IPS-NIHi11 (cell line): ENCODE data around the gene RBM19.
A peak's percentile ranks its signal among the peaks of the same experiment; 100 is the strongest.

Source experiments
- DNase-seq: peaks from one replicate; pipeline ENCODE4 v3.0.0; 2012; ENCODE audit warnings: mixed read lengths, low spot score

Gene RBM19

DNA sequence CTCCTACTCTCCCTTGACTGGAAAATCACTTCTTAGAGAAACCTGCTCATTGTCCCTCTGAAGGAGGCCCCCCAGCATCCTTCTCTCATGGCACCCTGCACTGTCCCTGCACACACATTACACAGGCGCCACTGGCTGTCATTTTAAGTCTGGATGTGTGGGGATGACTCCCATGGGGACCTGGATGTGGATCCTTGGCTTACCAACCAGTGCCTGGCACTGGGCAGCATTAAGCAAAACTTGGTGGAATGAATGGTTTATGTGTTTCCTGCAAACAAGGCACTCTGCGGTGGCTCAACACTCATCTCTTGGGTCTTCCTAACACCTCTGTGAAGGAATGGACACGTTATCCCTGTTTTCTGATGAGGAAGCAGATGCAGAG, 162.4 kb downstream of the RBM19 start:
- no peak for DNase-seq

DNA sequence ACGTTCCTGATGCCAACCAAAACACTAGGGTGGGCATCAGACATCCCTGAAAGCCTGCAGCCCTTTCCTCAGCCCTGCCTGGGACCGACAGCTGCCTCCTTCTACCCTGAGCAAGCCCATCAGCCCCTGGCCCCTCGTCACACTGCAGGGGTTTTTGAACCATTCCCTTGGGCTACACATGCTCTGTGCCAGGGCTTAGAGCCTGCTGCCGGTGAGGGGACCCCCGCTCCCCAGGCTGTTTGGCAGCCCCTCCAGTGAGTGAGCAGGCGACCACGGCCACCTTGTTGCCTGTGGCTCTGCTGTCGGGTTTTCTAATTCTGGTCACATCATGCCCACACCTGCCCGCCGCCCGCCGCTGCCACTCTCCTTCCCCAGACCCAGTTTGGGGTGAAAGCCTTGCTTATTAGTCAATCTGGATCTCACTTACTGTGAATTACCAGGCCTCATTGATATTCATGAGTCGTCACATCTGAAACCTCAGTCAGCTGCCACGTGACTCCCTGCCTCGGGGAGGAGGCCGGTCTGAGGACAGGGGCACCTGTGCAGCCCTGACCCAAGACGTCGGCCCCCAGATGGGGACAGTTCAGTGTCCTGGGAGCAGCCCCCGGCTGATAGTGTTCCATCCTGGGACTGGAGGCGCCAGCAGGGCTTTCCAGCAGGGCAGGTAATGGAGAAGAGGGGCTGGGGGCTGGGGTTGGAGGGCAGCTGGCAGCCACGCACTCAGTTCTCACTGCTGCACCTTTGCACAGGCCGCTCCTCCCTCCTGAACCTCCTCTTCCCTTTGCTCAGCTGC, 163.0 kb downstream of the RBM19 start:
- no peak for DNase-seq

DNA sequence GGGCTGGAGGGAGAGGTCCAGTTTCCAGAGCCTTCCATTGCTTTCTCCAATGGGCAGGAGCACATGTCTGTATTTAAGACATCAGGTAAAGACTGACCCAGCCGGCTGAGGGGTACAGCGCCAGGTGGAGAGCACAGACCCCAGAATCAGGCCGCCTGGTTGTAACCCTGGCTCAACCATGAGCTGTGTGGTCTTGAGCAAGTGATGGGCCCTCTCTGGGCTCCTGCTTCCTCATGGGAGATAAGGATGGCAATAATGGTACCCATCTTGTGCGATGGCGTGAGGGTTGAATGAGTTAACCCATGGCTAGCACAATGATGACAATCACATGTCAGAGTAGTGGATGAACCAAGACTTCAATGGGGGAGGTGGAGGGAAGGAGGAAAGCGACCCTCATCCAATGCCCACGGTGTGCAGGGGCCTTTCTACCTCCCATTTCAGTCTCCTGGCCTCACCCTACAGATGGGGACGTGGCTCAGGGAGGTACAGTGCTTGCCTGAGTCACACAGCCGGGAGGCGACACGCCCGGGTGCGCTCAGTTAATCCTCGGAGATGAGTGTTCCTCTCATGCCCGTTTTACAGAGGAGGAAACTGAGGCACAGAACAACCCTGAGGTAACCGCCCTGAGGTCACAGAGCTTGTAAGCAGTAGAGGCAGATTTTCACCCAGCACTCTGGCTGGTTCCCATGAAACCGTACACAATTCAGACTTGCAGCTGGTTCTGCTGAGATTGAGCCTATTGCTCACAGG, 163.9 kb downstream of the RBM19 start:
- DNase-seq, result no peak

DNA sequence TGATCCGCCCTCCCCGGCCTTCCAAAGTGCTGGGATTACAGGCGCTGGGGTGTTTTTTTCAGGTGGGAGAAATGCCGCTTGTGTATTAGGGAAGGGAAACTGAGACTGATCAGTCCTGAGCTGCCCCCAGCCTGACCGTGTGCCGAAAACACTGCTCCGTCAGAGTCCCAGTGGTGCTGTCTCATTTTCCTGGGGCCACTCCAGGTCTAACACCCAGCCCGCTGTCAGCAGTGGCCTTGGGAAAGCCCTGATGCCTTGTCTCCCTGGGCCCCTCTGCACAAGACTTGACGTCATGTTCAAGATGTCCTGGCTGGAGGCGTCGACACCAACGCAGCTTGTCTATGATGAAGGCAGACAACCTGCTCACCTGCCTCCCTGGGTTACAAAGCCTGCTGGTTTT, 165.9 kb downstream of the RBM19 start:
- DNase-seq, result no peak

- no peak for DNase-seq
Measured at GRCh38 chr12:113798552-113798951, 167.6 kb downstream of the RBM19 start.

- DNase-seq, result no peak
Measured at GRCh38 chr12:113797535-113797868, 168.6 kb downstream of the RBM19 start.

DNA sequence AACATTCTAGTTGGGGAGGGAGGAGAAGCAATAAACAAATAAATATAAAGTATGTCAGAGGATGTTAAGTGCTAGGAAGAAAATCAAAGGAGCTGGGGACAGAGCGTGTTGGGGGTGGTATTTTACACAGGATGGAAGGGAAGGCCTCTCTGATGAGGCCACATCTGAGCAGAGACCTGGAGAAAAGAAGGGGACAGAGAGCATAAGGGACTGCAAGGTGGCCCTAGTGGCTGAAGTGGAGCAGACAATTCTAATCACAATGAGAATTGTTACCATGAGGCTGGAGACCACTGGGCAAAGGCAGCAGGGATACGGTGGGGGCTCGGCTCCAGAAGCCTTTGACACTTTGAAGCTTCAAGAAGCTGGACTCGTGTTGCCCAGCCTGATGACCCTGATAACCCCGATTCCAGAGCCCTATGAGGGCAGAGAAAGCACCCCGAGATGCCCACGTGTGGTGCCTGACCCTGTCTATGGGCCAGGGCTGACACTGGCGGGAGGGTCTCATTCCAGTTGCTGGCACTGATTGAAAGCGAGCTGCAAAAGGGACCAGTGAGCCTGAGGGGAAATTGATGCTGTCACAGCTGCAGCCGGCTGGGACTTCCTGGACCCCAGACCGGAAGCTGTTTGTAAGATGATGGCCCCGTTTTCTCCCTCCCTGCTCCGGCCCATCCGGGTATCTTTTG, 169.1 kb downstream of the RBM19 start:
- no peak for DNase-seq

DNA sequence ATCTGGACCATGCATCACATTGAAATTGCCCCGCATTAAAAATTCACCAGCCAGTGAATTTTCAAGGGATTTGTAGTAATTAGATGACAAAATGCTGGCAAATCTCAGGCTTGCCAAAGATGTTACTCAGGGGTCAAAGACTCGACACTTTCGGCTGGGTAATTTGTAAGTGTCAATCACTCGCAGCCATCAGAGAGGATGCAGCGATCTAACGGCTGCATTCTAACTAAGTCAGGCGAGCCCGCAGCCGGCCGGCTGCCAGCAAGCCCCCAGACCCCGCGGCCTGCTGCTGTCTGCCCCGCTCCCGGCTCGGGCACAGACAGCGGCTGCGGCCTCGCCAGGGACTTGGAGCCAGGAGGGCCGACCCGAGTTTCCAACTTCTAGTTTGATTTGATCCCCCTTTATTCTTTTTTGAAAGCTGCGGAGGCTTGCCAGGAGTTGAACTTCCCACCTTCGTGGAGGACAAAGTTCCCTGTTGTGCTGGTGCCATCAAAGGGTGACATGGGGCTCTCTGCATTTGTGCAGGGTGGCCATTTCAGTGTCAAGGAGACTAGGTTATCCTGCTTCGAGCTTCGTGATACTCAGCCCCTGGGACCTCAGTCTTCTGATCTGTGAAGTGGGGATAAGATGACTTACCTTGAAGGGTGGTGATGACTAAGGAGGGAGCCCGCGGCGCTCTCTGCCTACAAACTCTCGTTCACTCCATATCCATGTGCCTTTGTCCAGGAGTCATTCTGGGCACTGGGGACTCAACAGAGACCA, 169.9 kb downstream of the RBM19 start:
- DNase-seq, result no peak

DNA sequence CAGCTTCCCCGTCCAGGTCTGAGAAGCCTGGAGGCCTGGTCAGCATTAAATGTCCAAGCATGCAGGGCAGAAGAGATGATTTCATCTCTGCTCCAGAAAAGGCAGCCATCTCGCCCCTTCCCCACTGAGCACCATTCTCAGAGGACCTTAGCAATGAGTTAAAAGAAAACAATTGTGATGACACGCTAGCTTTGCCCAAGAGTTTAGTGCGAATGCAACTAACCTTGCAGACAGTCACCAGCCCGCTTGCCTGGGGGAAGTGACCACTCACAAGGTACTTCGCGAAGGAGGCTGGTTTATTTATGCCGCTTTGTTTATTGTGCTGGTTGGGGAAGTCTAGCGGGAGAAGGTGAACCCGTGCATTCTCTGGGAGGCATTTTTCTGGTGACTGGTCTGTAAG, 170.7 kb downstream of the RBM19 start:
- no peak for DNase-seq

DNA sequence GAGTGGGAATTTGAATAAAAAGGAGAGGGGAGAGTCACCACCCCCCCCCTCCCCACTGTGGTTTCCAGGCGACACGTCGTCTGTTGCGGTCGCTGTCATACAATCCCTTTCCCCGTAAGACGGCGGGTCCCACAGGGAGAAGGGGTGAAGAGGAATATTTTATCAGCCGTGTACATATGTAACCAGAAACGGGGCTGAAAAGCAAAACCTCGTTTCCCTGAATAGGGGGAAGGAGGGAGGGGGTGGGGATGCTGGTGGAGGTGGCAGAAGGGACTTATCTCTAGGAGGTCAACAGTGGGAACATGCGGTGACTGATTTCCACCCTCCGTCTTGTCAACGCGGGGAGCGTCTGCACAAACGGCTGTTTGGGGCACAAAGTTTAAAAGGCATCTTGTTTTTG, 171.4 kb downstream of the RBM19 start:
- no peak for DNase-seq

DNA sequence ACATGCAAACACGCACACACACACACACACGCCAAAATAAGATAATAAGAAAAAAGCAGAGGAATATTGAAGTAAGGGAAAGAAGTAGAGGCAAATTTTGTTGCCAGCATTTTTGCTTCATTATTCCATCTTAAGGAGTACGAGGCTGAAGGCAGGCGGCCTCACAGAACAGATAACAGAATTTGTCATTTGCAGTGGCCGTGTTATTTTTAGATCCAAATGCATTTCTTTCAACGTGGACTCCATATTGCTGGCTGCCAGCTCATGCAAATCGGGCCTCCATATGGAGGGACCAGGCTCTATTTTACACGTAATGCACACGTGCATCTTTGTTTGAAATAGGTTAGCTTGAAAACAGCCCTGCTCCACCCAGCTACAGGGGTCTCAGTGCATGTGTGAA, 172.9 kb downstream of the RBM19 start:
- DNase-seq, result no peak

DNA sequence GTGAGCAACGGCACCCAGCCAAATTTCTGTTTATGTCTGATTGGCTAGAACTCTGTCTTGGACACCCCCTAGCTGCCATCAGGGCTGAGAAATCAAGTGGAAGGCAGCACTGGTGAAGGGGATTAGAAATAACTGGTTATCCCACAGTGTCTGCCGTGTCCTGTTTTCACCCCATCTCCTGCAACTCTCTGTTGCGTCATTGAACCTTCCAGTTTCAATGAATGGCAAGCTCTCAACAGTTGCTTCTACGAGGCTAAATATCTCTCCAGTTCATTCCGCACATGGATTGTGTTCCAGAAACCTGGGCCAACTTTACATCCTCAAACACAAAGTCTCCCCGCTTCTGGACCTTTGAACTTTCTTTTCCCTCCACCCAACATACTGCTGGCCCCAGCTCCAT, 173.7 kb downstream of the RBM19 start:
- DNase-seq, result no peak

DNA sequence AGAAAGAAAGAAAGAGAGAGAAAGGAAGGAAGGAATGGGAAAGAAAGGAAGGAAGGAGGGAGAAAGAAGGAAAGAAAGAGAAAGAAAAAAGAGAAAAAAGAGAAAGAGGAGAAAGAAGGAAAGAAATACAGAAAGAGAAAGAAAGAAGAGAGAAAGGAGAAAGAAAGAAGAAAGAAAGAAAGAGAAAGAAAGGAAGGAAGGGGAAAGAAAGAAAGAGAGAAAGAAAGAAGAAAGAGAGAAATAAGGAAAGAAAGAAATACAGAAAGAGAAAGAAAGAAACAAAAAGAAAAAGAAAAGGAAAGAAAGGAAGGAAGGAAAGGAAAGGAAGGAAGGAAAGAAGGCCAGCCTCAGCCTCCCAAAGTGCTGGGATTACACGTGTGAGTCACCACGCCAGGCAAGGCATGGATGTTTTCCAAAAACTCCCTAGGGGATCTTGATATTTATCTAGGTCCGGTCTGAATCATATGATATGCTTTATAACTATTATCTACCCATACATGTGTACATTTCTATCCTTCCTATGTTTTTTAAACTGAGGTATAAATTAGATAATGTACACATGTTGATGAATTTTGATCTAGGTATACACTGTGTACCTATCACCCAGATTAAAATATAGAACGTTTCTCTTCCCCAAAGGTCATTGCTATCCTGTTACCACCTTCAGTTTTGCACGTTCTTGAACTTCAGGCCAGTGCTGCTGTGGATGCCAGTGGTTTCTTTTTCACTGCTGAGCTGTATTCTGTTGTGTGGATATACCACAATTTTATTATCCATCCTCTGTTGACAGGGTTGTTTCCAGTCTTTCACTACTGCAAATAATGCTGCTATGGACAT, 177.9 kb downstream of the RBM19 start:
- DNase-seq, result no peak

GRCh38 chr12:113786107-113786506, 180.0 kb downstream of the RBM19 start:
- no peak for DNase-seq

- DNase-seq, result no peak
Measured at GRCh38 chr12:113783811-113784210, 182.3 kb downstream of the RBM19 start.

- no peak for DNase-seq
Measured at GRCh38 chr12:113782873-113783272, 183.3 kb downstream of the RBM19 start.

- no peak for DNase-seq
Measured at GRCh38 chr12:113781415-113782198, 184.5 kb downstream of the RBM19 start.

DNA sequence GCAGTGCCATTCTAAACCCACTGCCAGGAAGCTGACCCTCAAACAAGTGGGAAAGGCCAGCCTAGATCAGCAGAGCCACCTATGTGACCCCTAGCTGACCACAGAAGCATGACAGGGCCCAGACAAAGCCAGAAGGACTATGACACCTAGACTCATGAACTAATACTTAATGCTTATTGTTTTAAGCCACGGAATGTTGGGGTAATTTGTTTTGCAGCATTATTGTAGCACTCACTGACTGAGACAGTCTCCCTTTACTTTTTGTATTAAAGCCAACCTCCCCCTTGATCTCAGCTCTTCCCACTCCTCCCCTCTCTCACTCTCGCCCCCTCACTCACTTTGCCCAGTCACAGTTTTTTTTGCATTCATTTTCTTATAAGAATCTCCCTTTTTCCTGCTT, 186.4 kb downstream of the RBM19 start:
- DNase-seq, result no peak

DNA sequence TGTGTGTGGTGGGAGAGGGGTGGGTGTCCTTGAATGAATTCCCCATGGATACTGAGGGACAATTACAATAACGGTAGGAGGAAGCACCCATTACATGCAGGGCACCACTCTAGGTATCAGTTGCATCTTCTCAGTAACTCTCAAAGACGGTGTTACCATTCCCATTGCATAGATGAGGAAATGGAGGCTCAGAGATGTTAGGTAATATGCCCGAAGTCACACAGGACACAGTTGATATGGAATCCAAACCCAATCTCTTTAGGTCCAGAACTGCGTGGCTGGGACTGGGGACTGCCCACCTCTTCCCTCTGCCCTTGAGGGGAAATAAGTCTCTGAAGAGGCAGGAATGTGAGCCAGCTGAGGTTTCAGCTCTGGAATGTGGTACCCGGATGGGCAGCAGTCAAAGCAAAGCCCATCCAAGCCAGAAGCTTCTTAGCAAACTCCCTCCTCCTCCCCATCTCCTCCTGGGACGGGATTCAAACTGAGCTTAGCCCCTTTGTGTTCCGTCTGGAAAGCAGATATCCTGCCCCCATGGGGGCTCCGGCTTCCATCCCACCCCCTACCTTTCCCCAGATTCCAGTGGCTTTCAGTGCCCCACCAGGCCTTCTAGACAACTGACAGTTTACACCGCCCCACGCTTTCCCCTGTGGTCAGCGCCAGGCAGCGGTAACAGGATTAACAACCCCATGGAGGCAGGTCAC, 187.5 kb downstream of the RBM19 start:
- peak; percentile 61 for DNase-seq

GRCh38 chr12:113777751-113778150, 188.4 kb downstream of the RBM19 start:
- no peak for DNase-seq
